ENCODE results near the gene ARF1.

Gene ARF1

DNA sequence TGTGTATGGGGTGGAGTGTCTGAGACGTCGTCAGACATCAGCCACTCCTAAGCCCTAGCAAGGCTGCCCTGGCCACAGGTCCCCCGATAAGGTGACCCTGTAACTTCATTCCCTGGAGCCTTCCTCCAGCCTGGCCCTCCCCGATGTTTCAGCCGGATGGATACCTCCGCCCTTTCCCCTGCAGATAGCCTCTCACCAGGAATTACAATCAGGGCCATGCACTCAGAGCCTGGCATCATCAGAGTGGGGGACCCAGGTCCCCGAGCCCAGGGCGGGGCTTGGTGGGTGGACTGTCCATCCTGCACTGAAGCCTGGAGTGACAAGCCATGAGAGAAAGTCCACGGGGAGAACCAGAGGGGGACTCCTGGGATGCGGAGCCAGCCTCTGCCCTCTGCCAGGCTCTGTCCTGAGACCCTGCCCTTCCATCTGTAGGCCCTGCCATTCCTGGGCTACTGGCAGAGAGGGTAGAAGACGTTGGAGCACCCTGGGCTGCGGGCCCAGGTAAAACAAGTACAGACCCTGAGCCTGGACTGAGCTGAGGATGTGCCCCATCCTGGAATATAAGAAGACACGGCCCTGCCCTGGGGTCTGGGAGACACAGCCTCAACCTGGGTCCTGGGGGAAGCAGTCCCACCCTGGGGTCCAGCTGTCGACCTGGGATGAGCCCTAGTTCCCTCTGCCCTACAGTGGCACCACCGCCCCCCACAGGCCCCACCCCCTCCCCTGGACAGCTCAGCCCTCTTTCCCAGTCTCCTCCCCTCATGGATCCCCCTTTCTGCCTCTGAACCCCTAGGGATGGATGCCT, 16.8 kb upstream of the ARF1 start:
- Histone ChIP-seq H3K4me2 (ENCODE audit: low read length) (no peak overlapping the region), H3K27me3 (ENCODE audit: control insufficient read depth, insufficient read depth, low read length) (peaks cover 24% of the 10 kb centered on the region), H3K4me3 (ENCODE audit: low read length) (no peak overlapping the region), H3K9ac (ENCODE audit: low read depth, low read length) (no peak overlapping the region), H3K9me3 (replicated peaks; ENCODE audit: low read length) (no peaks in the 10 kb centered on the region), H3K36me3 (ENCODE audit: insufficient read depth, low read length) (no peaks in the 10 kb centered on the region), H3K4me1 (ENCODE audit: control insufficient read depth, insufficient read depth, low read length) (no peaks in the 10 kb centered on the region)

- H3K27me3 ChIP-seq (ENCODE audit: control insufficient read depth, insufficient read depth, low read length): peaks cover 21% of the 10 kb centered on the region
These were observed 16.1 kb upstream of the ARF1 start for GRCh38 chr1:228066416-228066815.

DNA sequence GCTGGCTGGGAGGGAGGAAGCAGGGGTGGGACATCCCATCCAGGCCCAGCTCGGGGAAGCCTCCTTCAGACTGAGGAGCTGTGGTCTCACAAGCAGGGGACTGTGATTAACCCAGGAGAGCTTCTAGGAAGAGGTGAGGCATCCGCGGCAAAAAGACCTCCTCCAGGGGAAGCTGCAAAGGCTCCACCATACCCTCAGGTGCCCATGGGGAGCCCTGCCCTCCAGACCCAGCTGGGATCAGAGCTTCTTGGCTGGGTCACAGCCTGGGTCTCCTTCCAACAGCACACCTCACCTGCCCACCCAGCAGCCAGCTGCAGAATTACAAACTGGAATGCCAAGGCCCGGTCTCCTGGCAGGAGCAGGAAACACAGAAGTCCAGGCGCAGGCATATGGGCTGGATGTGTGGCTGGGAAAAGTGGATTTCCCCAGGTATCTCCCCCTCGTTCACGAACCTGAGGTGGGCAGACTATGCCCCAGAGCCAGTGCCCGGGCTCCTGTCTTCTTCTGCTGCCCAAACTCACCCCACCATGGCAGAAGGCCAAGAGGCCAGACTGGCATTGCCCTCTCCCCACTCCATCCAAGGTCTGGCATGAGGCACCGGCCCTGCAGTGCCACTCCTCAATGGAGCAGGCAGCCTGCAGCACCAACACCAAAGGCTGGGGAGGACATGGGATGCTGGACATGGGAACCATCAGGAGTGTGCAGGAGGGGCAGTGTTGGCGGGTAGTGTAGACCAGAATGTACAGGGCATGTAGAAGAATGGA, 15.4 kb upstream of the ARF1 start:
- no peak overlapping the region for H3K9ac ChIP-seq (ENCODE audit: low read depth, low read length)
- no peak overlapping the region for H3K4me3 ChIP-seq (ENCODE audit: low read length)
- no peaks in the 10 kb centered on the region for H3K9me3 ChIP-seq (replicated peaks; ENCODE audit: low read length)
- H3K36me3 ChIP-seq (ENCODE audit: insufficient read depth, low read length): no peaks in the 10 kb centered on the region
- H3K4me1 ChIP-seq (ENCODE audit: control insufficient read depth, insufficient read depth, low read length): no peaks in the 10 kb centered on the region
- no peak overlapping the region for H3K4me2 ChIP-seq (ENCODE audit: low read length)
- H3K27me3 ChIP-seq (ENCODE audit: control insufficient read depth, insufficient read depth, low read length): peaks cover 17% of the 10 kb centered on the region

More at GRCh38 chr1:228066416-228066815, 16.1 kb upstream of the ARF1 start:
- H3K4me2 ChIP-seq (ENCODE audit: low read length): no peak overlapping the region
- H3K9me3 ChIP-seq (replicated peaks; ENCODE audit: low read length): no peaks in the 10 kb centered on the region
- H3K36me3 ChIP-seq (ENCODE audit: insufficient read depth, low read length): no peaks in the 10 kb centered on the region
- H3K4me1 ChIP-seq (ENCODE audit: control insufficient read depth, insufficient read depth, low read length): no peaks in the 10 kb centered on the region
- no peak overlapping the region for H3K9ac ChIP-seq (ENCODE audit: low read depth, low read length)
- no peak overlapping the region for H3K4me3 ChIP-seq (ENCODE audit: low read length)

DNA sequence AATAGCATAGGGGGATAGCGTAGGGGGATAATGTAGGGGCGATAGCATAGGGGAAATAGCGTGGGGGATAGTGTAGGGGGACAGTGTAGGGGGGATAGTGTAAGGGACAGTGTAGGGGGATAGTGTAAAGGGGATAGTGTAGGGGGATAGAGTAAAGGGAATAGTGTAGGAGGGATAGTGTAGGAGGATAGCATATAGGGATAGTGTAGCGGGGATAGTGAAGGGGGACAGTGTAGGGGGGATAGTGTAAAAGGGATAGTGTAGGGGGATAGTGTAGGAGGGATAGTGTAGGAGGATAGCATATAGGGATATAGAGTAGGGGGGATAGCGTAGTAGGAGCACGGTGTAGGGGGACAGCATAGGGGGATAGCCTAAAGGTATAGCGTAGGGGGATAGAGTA, 14.1 kb upstream of the ARF1 start:
- Histone ChIP-seq H3K36me3 (ENCODE audit: insufficient read depth, low read length) (no peaks in the 10 kb centered on the region), H3K4me1 (ENCODE audit: control insufficient read depth, insufficient read depth, low read length) (no peaks in the 10 kb centered on the region), H3K4me3 (ENCODE audit: low read length) (no peak overlapping the region), H3K9ac (ENCODE audit: low read depth, low read length) (no peak overlapping the region), H3K27me3 (ENCODE audit: control insufficient read depth, insufficient read depth, low read length) (peaks cover 17% of the 10 kb centered on the region), H3K9me3 (replicated peaks; ENCODE audit: low read length) (no peaks in the 10 kb centered on the region), H3K4me2 (ENCODE audit: low read length) (no peak overlapping the region)

DNA sequence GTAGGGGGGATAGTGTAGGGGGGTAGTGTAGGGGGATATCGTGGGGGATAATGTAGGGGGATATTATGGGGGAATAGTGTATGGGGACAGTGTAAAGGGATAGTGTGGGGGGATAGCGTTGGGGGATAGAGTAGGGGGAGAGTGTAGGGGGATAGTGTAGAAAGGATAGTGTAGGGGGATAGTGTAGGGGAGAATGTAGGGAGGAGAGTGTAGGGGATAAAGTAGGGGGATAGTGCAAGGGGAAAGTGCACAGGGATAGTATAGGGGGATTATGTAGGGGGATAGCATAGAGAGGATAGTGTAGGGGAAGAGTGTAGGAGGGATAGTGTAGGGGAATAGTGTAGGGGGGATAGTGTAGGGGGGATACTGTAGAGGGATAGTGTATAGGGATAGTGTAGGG, 12.3 kb upstream of the ARF1 start:
- H3K27me3 ChIP-seq (ENCODE audit: control insufficient read depth, insufficient read depth, low read length): peaks cover 22% of the 10 kb centered on the region

GRCh38 chr1:228070851-228071250, 11.7 kb upstream of the ARF1 start:
- H3K27me3 ChIP-seq (ENCODE audit: control insufficient read depth, insufficient read depth, low read length): peaks cover 29% of the 10 kb centered on the region
- H3K9ac ChIP-seq (ENCODE audit: low read depth, low read length): no peak overlapping the region
- no peaks in the 10 kb centered on the region for H3K9me3 ChIP-seq (replicated peaks; ENCODE audit: low read length)
- H3K36me3 ChIP-seq (ENCODE audit: insufficient read depth, low read length): no peaks in the 10 kb centered on the region
- H3K4me1 ChIP-seq (ENCODE audit: control insufficient read depth, insufficient read depth, low read length): no peaks in the 10 kb centered on the region
- no peak overlapping the region for H3K4me2 ChIP-seq (ENCODE audit: low read length)
- H3K4me3 ChIP-seq (ENCODE audit: low read length): no peak overlapping the region

More for the DNA sequence above, 12.3 kb upstream of the ARF1 start:
- H3K4me2 ChIP-seq (ENCODE audit: low read length): no peak overlapping the region
- H3K4me1 ChIP-seq (ENCODE audit: control insufficient read depth, insufficient read depth, low read length): no peaks in the 10 kb centered on the region
- no peaks in the 10 kb centered on the region for H3K9me3 ChIP-seq (replicated peaks; ENCODE audit: low read length)
- no peak overlapping the region for H3K9ac ChIP-seq (ENCODE audit: low read depth, low read length)
- H3K4me3 ChIP-seq (ENCODE audit: low read length): no peak overlapping the region
- no peaks in the 10 kb centered on the region for H3K36me3 ChIP-seq (ENCODE audit: insufficient read depth, low read length)

- no peak overlapping the region for H3K4me3 ChIP-seq (ENCODE audit: low read length)
- no peak overlapping the region for H3K9ac ChIP-seq (ENCODE audit: low read depth, low read length)
- peaks cover 21% of the 10 kb centered on the region for H3K27me3 ChIP-seq (ENCODE audit: control insufficient read depth, insufficient read depth, low read length)
- no peaks in the 10 kb centered on the region for H3K36me3 ChIP-seq (ENCODE audit: insufficient read depth, low read length)
- no peaks in the 10 kb centered on the region for H3K4me1 ChIP-seq (ENCODE audit: control insufficient read depth, insufficient read depth, low read length)
- H3K4me2 ChIP-seq (ENCODE audit: low read length): no peak overlapping the region
- no peaks in the 10 kb centered on the region for H3K9me3 ChIP-seq (replicated peaks; ENCODE audit: low read length)
These were observed 10.5 kb upstream of the ARF1 start for GRCh38 chr1:228071839-228072657.

GRCh38 chr1:228072658-228073043, 9.9 kb upstream of the ARF1 start:
- Histone ChIP-seq H3K4me1 (ENCODE audit: control insufficient read depth, insufficient read depth, low read length) (no peaks in the 10 kb centered on the region), H3K4me3 (ENCODE audit: low read length) (no peak overlapping the region), H3K36me3 (ENCODE audit: insufficient read depth, low read length) (no peaks in the 10 kb centered on the region), H3K9ac (ENCODE audit: low read depth, low read length) (no peak overlapping the region), H3K9me3 (replicated peaks; ENCODE audit: low read length) (no peaks in the 10 kb centered on the region), H3K4me2 (ENCODE audit: low read length) (no peak overlapping the region), H3K27me3 (ENCODE audit: control insufficient read depth, insufficient read depth, low read length) (peaks cover 15% of the 10 kb centered on the region)

GRCh38 chr1:228073061-228073856, 9.2 kb upstream of the ARF1 start:
- peaks cover 15% of the 10 kb centered on the region for H3K27me3 ChIP-seq (ENCODE audit: control insufficient read depth, insufficient read depth, low read length)

GRCh38 chr1:228073857-228074545, 8.5 kb upstream of the ARF1 start:
- H3K4me1 ChIP-seq (ENCODE audit: control insufficient read depth, insufficient read depth, low read length): no peaks in the 10 kb centered on the region
- H3K36me3 ChIP-seq (ENCODE audit: insufficient read depth, low read length): no peaks in the 10 kb centered on the region
- peaks cover 15% of the 10 kb centered on the region for H3K27me3 ChIP-seq (ENCODE audit: control insufficient read depth, insufficient read depth, low read length)
- H3K9me3 ChIP-seq (replicated peaks; ENCODE audit: low read length): no peaks in the 10 kb centered on the region
- no peak overlapping the region for H3K4me2 ChIP-seq (ENCODE audit: low read length)
- no peak overlapping the region for H3K9ac ChIP-seq (ENCODE audit: low read depth, low read length)
- no peak overlapping the region for H3K4me3 ChIP-seq (ENCODE audit: low read length)

More at GRCh38 chr1:228073061-228073856, 9.2 kb upstream of the ARF1 start:
- H3K9me3 ChIP-seq (replicated peaks; ENCODE audit: low read length): no peaks in the 10 kb centered on the region
- H3K9ac ChIP-seq (ENCODE audit: low read depth, low read length): no peak overlapping the region
- no peaks in the 10 kb centered on the region for H3K4me1 ChIP-seq (ENCODE audit: control insufficient read depth, insufficient read depth, low read length)
- H3K4me3 ChIP-seq (ENCODE audit: low read length): no peak overlapping the region
- no peaks in the 10 kb centered on the region for H3K36me3 ChIP-seq (ENCODE audit: insufficient read depth, low read length)
- H3K4me2 ChIP-seq (ENCODE audit: low read length): no peak overlapping the region

Measured in skeletal muscle satellite cell (primary cell).